Measurements from ENCODE around the gene TSHZ2.

Gene TSHZ2

DNA sequence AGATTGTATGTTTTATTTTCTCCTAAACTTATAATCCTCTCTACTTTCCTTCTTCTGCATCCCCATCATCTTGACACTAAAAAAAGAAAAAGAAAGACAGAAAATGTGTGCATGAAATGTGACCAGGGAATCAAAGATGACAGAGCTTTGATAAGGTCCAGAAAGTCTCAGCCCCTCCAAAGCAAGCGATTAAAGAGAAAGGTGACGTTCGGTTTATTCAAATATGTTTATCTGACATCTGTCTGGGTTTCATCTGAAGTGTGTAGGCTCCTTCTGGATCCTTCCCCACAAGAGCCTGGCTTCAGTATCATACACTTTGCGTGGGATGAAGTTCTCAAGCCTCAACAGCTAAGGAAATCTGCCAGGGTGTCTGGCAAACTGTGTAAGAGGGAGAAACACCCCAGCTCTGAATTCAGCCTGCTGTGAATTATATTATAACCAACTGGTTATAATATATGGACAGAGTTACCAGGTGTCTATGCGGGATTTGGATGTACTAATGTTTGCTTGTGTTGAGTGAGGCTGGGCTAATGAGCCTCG, 358.5 kb downstream of the TSHZ2 start:
- DNase-seq: no peak
- no peaks in the 10 kb centered on the region for H3K36me3 ChIP-seq (replicated peaks)
- TF ChIP-seq, protein P1, sequence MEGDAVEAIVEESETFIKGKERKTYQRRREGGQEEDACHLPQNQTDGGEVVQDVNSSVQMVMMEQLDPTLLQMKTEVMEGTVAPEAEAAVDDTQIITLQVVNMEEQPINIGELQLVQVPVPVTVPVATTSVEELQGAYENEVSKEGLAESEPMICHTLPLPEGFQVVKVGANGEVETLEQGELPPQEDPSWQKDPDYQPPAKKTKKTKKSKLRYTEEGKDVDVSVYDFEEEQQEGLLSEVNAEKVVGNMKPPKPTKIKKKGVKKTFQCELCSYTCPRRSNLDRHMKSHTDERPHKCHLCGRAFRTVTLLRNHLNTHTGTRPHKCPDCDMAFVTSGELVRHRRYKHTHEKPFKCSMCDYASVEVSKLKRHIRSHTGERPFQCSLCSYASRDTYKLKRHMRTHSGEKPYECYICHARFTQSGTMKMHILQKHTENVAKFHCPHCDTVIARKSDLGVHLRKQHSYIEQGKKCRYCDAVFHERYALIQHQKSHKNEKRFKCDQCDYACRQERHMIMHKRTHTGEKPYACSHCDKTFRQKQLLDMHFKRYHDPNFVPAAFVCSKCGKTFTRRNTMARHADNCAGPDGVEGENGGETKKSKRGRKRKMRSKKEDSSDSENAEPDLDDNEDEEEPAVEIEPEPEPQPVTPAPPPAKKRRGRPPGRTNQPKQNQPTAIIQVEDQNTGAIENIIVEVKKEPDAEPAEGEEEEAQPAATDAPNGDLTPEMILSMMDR (IDR thresholded peaks at IDR 0.05; ENCODE audit: low read depth, low read length, missing control alignments): no peak
- in situ Hi-C loops (cut with HindIII; ENCODE audit: low pct_ligation_motif_present, low sequenced_read_pairs): no loop called here
- no peak overlapping the region for H3K4me3 ChIP-seq (ENCODE audit: low read depth, low read length)
- no peak overlapping the region for H3K27ac ChIP-seq
- H3K27me3 ChIP-seq (replicated peaks): no peaks in the 10 kb centered on the region

DNA sequence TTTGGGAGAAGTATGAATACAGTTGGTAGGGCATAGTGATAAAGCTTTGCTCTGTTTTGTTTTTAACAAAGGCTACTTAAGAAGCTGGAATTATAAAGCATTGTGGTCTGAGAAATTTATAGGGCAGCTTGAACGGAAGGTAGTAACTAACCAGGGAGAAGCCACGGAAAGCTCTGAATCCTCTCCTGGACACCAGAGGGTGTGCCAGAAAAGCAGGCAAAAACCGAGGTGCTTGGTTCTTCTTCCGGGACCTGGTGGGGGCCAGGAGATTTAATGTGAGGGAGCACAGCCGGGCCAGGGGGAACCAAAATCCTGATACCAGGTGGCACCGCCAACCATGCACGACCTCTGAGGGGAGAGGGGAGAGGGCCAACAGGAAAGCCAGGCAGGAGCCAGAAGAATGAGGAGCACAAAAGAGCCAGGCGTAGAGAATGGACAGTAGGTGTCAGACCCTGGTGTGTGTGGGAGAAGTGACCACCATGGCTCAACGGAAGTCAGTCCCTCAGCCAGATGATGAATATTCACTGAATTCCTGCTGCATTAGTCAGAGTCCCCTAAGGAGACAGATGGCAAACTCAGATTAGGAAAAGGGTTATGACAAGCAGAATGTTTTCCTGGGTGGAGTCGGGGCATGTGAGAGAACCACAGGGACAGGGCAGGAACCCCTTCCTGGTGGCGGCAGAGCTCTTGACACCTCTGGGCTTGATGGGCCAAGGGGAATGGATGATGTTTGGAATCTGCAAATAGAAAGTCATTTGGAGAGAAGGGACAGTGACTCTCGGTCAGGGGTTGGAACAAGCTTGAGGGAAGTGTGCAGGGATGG, 359.2 kb downstream of the TSHZ2 start:
- DNase-seq: peak; percentile 17
- Histone ChIP-seq H3K27me3 (replicated peaks) (no peaks in the 10 kb centered on the region), H3K36me3 (replicated peaks) (no peaks in the 10 kb centered on the region), H3K27ac (no peak overlapping the region), H3K4me3 (ENCODE audit: low read depth, low read length) (no peak overlapping the region)
- TF ChIP-seq, protein P1 (IDR thresholded peaks at IDR 0.05; ENCODE audit: low read depth, low read length, missing control alignments): no peak
- in situ Hi-C loops (cut with HindIII; ENCODE audit: low pct_ligation_motif_present, low sequenced_read_pairs): no loop called here

DNA sequence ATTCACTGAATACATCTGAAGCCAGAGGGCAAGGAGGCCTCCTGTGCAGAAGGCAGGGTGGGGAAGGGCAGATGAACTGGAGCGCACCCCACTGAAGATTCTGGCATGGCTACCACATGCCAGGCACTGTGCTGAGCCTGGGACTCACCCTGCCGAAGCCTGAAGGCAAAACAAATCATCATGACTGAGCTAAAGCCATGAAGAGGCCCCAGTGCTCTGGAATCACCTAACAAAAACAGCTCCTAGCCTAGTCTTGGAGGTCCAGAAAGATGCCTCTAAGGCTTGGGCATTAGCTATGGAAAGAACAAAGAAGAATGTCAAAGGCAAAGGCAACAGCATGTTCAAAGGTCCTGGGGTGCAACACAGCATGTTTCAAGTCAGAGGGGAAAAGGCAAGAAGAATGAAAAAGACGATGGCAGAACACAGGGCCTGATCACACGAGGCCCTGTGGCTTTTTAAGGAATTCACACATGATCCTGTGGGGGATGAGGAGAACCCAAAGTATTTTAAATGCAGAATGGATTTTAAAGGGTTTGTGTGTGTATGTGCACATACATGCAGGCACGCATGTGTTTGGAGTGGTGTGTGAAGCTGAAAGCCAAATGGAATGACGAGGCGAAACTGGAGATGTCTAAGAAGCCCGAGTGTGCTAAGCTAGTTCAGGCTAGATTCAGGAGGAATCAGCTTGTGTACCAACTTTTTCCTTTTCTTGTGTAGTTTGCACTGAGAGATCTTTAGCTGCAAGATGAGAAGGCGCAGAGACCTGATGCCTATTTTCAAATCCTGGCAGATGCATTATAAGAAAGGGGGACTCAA, 360.1 kb downstream of the TSHZ2 start:
- TF ChIP-seq, protein P1 (IDR thresholded peaks at IDR 0.05; ENCODE audit: low read depth, low read length, missing control alignments): no peak
- in situ Hi-C loops (cut with HindIII; ENCODE audit: low pct_ligation_motif_present, low sequenced_read_pairs): no loop called here
- H3K27ac ChIP-seq: no peak overlapping the region
- H3K36me3 ChIP-seq (replicated peaks): no peaks in the 10 kb centered on the region
- no peak for DNase-seq
- H3K27me3 ChIP-seq (replicated peaks): no peaks in the 10 kb centered on the region
- no peak overlapping the region for H3K4me3 ChIP-seq (ENCODE audit: low read depth, low read length)

DNA sequence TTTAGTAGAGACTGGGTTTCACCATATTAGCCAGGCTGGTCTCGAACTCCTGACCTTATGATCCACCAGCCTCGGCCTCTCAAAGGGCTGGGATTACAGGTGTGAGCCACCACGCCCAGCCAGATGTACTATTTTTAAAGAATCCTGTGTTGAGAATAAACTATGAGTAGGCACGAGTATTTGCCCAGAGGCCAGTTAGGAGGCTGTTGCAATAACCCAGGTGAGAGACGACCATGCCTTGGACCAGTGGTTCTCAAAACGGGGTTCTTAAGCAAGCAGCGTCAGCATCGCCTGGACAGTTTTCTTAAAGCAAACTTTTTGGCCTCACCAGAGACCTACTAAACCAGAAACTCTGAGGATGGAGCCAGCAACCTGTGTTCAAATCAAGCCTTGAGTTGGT, 362.7 kb downstream of the TSHZ2 start:
- Histone ChIP-seq H3K36me3 (replicated peaks) (no peaks in the 10 kb centered on the region), H3K4me3 (ENCODE audit: low read depth, low read length) (no peak overlapping the region), H3K27me3 (replicated peaks) (no peaks in the 10 kb centered on the region), H3K27ac (no peak overlapping the region)
- in situ Hi-C loops (cut with HindIII; ENCODE audit: low pct_ligation_motif_present, low sequenced_read_pairs): no loop called here
- no peak for DNase-seq
- TF ChIP-seq, protein P1 (IDR thresholded peaks at IDR 0.05; ENCODE audit: low read depth, low read length, missing control alignments): no peak

DNA sequence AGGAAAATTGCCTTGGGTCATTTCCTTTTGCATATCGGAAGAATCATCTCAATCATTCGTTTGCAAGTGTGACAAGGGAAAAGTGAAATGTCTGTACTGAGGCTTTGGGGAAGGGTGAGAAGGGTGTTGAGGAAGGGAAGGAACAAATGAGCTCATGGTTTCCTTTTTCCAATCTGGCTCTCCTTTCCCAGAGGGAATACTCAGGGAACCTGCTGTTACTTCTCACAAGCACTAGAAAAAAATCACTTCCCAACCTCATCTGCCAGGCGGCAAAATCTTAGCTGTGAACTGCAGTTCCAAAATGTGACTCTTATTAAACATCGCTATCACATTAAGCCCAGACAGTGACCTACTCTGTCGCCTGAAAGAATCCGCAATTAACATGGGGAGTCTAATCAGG, 363.4 kb downstream of the TSHZ2 start:
- Histone ChIP-seq H3K36me3 (replicated peaks) (no peaks in the 10 kb centered on the region), H3K27me3 (replicated peaks) (no peaks in the 10 kb centered on the region), H3K27ac (no peak overlapping the region), H3K4me3 (ENCODE audit: low read depth, low read length) (no peak overlapping the region)
- TF ChIP-seq, protein P1 (IDR thresholded peaks at IDR 0.05; ENCODE audit: low read depth, low read length, missing control alignments): no peak
- no peak for DNase-seq
- in situ Hi-C loops (cut with HindIII; ENCODE audit: low pct_ligation_motif_present, low sequenced_read_pairs): no loop called here
